Adipocyte (in vitro differentiated cells): Measurements from ENCODE around the gene FOXM1.

ENCODE experiments used
- DNase-seq: peaks from one replicate; pipeline ENCODE4 v3.0.0-alpha.2; 2015; ENCODE audit warnings: low read depth
- H3K27me3 ChIP-seq: replicated peaks from 2 replicates; pipeline ENCODE4 v1.7.0; 2013; ENCODE audit warnings: mild to moderate bottlenecking, low read length, moderate library complexity; ENCODE audit not compliant: control insufficient read depth, insufficient read depth
- H3K36me3 ChIP-seq: 2 replicates; pipeline ENCODE4 v1.7.0; 2013; ENCODE audit warnings: low read length, mild to moderate bottlenecking, moderate library complexity; ENCODE audit not compliant: control insufficient read depth, insufficient read depth, severe bottlenecking
- H3K4me1 ChIP-seq: 2 replicates; pipeline ENCODE4 v1.7.0; 2013; ENCODE audit warnings: mild to moderate bottlenecking, low read length, moderate library complexity; ENCODE audit not compliant: control insufficient read depth, insufficient read depth
- H3K4me3 ChIP-seq: 2 replicates; pipeline ENCODE4 v1.7.0; 2013; ENCODE audit warnings: mild to moderate bottlenecking, low read length, moderate library complexity
- H3K9ac ChIP-seq: 2 replicates; pipeline ENCODE4 v1.7.0; 2013; ENCODE audit warnings: mild to moderate bottlenecking, low read length, moderate library complexity
- H3K9me3 ChIP-seq: 2 replicates; pipeline ENCODE4 v1.7.0; 2013; ENCODE audit warnings: mild to moderate bottlenecking, low read length, moderate library complexity; ENCODE audit not compliant: control insufficient read depth

Gene FOXM1

GRCh38 chr12:2834581-2835491 is 42.1 kb downstream of the FOXM1 start, which contains the start of gene NRIP2:
Gene NRIP2 (minus strand): TSS chr12:2835035. CDS start chr12:2834983, 52 bp downstream.
- peak; percentile 62 for DNase-seq
- Histone ChIP-seq H3K4me3 (no peak within 1 kb of the TSS), H3K9ac (no peak within 1 kb of the TSS), H3K4me1 (peaks cover 13% of the 10 kb centered on the region), H3K27me3 (peaks cover 9% of the 10 kb centered on the region), H3K36me3 (peaks cover 16% of the 10 kb centered on the region), H3K9me3 (no peaks in the 10 kb centered on the region)

DNA sequence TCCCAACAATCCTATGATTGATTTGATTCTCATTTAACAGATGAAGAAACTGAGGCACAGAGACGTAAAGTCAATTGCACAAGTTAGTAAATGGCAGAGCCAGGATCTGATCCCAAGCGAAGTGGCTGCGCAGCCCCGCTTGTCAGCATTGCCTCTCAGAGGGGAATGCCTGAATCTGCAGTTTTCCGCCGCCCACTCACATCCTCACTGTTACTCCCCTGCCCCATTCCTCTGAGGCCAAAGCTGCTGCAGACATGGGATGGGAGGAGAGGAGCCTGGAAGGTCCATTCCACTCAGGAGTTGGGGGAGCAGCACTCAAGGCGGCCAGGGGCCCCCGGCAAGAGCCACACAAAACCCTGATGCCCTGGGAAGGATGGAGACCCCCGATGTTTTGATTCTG is 43.2 kb downstream of the FOXM1 start:
- Histone ChIP-seq H3K36me3 (peaks cover 19% of the 10 kb centered on the region), H3K27me3 (peaks cover 9% of the 10 kb centered on the region), H3K4me3 (no peak overlapping the region), H3K4me1 (peaks cover 13% of the 10 kb centered on the region), H3K9ac (no peak overlapping the region), H3K9me3 (no peaks in the 10 kb centered on the region)
- no peak for DNase-seq

DNA sequence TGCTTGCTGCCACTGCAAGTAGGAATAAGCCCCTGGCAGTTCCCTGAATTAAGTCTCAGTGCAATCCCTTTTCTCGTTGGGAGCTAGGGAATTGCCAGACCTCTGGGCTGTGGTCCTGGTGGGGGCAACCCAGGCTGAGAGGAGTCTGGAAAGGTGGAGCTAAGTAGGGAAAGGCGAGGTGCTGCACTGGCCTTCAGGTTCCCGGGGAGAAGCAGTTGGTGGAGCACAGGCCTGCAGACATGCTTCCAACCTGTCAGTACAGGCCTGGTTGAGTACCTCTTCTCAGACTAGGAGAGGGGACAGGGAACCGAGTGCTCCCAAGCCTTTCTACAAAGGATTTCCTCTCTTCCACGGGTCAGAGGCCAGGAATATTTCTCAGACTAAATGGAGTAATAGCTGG is 43.6 kb downstream of the FOXM1 start:
- H3K36me3 ChIP-seq = peaks cover 19% of the 10 kb centered on the region
- H3K4me1 ChIP-seq = peaks cover 13% of the 10 kb centered on the region
- no peaks in the 10 kb centered on the region for H3K9me3 ChIP-seq
- no peak overlapping the region for H3K9ac ChIP-seq
- DNase-seq = no peak
- H3K27me3 ChIP-seq = peaks cover 9% of the 10 kb centered on the region
- H3K4me3 ChIP-seq = no peak overlapping the region

DNA sequence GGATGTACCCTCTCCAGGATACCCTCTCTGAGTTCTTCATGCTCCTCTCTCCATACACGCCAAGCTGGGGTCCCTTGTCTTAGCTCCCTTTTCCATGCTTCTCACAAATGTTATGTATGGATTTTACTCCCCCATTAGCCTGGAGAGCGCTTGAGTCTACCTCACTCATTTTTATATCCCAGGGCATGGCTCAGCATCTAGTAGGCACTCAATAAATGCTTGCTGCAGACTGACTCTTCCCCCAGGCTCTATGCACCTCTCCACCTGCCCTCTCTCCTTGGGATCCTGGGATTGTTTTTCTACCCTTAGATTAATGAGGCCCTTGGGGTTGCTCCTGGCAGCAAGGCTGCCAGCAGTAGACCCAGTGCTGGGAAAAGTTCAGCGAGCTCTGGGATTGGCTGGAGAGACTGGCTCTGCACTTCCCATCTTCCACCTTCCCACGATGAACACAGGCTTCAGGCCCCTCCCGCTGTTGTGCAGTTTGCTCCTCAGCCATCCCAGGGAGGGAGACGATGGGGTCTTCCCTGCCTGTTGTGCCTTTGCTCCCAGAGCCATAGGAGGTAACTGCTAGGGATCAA is 44.3 kb downstream of the FOXM1 start:
- peaks cover 9% of the 10 kb centered on the region for H3K27me3 ChIP-seq
- H3K36me3 ChIP-seq = peaks cover 25% of the 10 kb centered on the region
- no peak overlapping the region for H3K4me3 ChIP-seq
- H3K9me3 ChIP-seq = no peaks in the 10 kb centered on the region
- H3K9ac ChIP-seq = no peak overlapping the region
- DNase-seq = no peak
- peaks cover 13% of the 10 kb centered on the region for H3K4me1 ChIP-seq

GRCh38 chr12:2829275-2829674 is 47.7 kb downstream of the FOXM1 start:
- Histone ChIP-seq H3K27me3 (peaks cover 4% of the 10 kb centered on the region), H3K36me3 (peaks cover 58% of the 10 kb centered on the region), H3K4me1 (peaks cover 6% of the 10 kb centered on the region), H3K4me3 (no peak overlapping the region), H3K9ac (no peak overlapping the region), H3K9me3 (no peaks in the 10 kb centered on the region)
- no peak for DNase-seq

- H3K36me3 ChIP-seq = peaks cover 82% of the 10 kb centered on the region
- no peak for DNase-seq
These were observed 50.1 kb downstream of the FOXM1 start for GRCh38 chr12:2826721-2827515.

DNA sequence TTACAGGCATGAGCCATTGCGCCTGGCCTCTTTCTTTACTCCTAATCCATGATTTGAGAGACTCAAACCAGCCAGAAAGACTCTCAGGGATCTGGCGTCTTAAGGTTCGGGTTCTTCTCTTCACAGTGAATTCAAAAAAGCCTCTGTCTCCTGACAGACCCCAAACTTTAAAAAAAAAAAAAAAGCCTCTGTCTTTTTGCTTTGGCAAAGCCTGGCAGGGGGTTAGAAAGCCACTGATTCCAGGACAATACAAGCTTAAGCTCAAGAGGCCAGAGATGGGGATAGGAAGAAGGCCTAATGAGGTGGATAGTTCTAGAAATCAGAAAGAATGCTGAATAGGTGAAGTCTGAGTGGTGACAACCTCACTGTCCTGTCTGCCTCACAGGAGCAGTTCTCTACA is 50.9 kb downstream of the FOXM1 start:
- H3K9me3 ChIP-seq = no peaks in the 10 kb centered on the region
- no peak overlapping the region for H3K4me3 ChIP-seq
- DNase-seq = no peak
- H3K9ac ChIP-seq = no peak overlapping the region
- H3K4me1 ChIP-seq = no peaks in the 10 kb centered on the region
- H3K27me3 ChIP-seq = no peaks in the 10 kb centered on the region
- H3K36me3 ChIP-seq = peaks cover 84% of the 10 kb centered on the region

More at GRCh38 chr12:2826721-2827515, 50.1 kb downstream of the FOXM1 start:
- no peaks in the 10 kb centered on the region for H3K4me1 ChIP-seq
- H3K4me3 ChIP-seq = no peak overlapping the region
- H3K27me3 ChIP-seq = no peaks in the 10 kb centered on the region
- no peak overlapping the region for H3K9ac ChIP-seq
- H3K9me3 ChIP-seq = no peaks in the 10 kb centered on the region

DNA sequence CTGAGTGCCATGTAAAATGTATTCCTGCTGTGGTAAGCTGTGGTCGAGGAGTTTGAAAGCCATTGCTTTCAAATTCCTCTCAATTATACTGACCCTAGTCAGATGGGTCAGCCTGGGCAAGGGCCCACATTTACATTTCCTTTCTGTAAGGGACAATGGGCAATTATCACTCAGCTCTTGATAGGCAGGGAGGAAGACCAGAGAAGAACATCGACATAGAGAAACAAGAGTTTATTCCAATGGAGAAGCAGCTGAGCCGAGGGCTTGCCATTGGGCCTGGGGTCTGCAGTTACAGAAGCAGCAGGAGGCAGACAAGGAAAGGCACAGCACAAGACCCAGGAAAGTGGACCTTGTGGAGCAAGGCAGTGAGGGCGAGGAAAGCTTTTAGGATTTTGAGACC is 51.8 kb downstream of the FOXM1 start:
- no peak for DNase-seq
- H3K9me3 ChIP-seq = no peaks in the 10 kb centered on the region
- H3K9ac ChIP-seq = no peak overlapping the region
- no peaks in the 10 kb centered on the region for H3K27me3 ChIP-seq
- peaks cover 86% of the 10 kb centered on the region for H3K36me3 ChIP-seq
- no peaks in the 10 kb centered on the region for H3K4me1 ChIP-seq
- no peak overlapping the region for H3K4me3 ChIP-seq

- Histone ChIP-seq H3K36me3 (peaks cover 89% of the 10 kb centered on the region), H3K4me1 (no peaks in the 10 kb centered on the region), H3K9me3 (no peaks in the 10 kb centered on the region), H3K9ac (no peak overlapping the region), H3K4me3 (no peak overlapping the region), H3K27me3 (no peaks in the 10 kb centered on the region)
- DNase-seq = no peak
These were observed 52.4 kb downstream of the FOXM1 start for GRCh38 chr12:2824541-2824940.

- DNase-seq = no peak
- H3K4me1 ChIP-seq = no peaks in the 10 kb centered on the region
- H3K4me3 ChIP-seq = no peak overlapping the region
- no peaks in the 10 kb centered on the region for H3K27me3 ChIP-seq
- no peaks in the 10 kb centered on the region for H3K9me3 ChIP-seq
- H3K9ac ChIP-seq = no peak overlapping the region
- peaks cover 91% of the 10 kb centered on the region for H3K36me3 ChIP-seq
These were observed 53.5 kb downstream of the FOXM1 start for GRCh38 chr12:2823483-2823882.

GRCh38 chr12:2820432-2820831 is 56.5 kb downstream of the FOXM1 start:
- Histone ChIP-seq H3K9ac (no peak overlapping the region), H3K36me3 (peaks cover 77% of the 10 kb centered on the region)
- DNase-seq = no peak

More at GRCh38 chr12:2820432-2820831, 56.5 kb downstream of the FOXM1 start:
- Histone ChIP-seq H3K27me3 (no peaks in the 10 kb centered on the region), H3K4me3 (no peak overlapping the region), H3K4me1 (no peaks in the 10 kb centered on the region), H3K9me3 (no peaks in the 10 kb centered on the region)
